ENCODE results near the gene LMCD1. TPM values are rescaled to one million over a fixed set of nuclear protein-coding genes. Genes with fewer than 3 reads are reported as not detected.

LMCD1 gene
- total and polyA plus RNA-seq, 2 experiments from 2014 or later, result 21.8 to 35.3 TPM

DNA sequence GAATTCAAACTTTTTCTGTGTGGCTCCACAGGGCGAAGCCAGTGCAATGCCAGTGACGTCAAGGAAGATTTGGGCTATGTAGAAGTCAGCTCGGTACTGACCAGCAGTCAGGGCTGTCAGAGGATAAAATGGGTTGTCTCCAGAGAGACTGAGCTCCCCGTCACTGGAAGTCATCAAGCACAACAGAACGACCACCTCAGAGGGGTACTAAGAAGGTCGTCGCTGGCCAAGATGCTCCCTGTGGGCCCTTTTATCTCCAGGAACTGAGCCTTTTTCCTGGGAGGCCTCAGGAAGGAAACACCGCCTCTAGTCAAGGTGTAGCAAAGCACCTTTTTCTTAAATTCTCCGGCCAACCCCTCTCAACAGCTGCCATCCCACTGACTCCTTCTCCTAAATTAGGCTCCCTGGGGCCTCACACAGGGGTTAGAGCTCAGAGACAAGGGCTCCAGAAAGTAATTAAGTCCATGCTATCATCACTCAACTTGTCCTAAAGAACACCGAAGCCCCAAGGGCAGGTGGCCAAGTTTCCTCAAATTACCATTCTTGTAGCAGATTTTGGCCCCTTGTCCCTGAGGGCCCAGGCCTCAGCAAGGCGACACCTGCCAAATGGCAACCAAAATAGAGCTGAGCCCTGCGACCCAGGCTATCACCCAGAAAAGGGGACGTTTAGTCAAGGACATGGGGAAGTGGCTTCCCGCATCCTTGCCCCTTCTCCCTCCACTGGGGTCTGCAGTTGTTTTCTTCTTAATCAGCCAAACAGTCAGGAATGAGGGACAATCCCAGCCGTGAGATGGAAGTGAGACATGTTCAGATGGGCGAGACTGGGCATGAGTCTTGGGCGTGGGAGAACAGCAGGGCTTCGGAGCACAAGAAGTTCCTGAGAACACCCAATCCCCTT is 94.9 kb downstream of the LMCD1 start:
- H3K27ac ChIP-seq (ENCODE audit: low read depth), result no peak overlapping the region
- H3K4me2 ChIP-seq, result no peak overlapping the region
- Mint-ChIP-seq H3K4me3 (no peak overlapping the region), H3K27ac (no peak overlapping the region), H3K4me1 (no peaks in the 10 kb centered on the region), H3K36me3 (ENCODE audit: low read depth) (no peaks in the 10 kb centered on the region), H3K9me3 (no peaks in the 10 kb centered on the region), H3K27me3 (ENCODE audit: insufficient read depth, low read depth, poor library complexity) (no peaks in the 10 kb centered on the region)
- H3F3A ChIP-seq (replicated peaks; ENCODE audit: low read depth), result no peaks in the 10 kb centered on the region
- no peaks in the 10 kb centered on the region for H3K27me3 ChIP-seq (ENCODE audit: insufficient read depth)
- no peaks in the 10 kb centered on the region for H3K36me3 ChIP-seq (ENCODE audit: insufficient read depth)
- no peak for DNase-seq (ENCODE audit: low spot score)
- H2AFZ ChIP-seq, result no peak overlapping the region
- H4K20me1 ChIP-seq (replicated peaks; ENCODE audit: insufficient read depth), result no peaks in the 10 kb centered on the region
- H3K9me2 ChIP-seq (ENCODE audit: insufficient read depth), result peaks cover 5% of the 10 kb centered on the region; the same call in 1 of the 2 replicates
- no peaks in the 10 kb centered on the region for H3K79me2 ChIP-seq (replicated peaks; ENCODE audit: insufficient read depth)
- no peak overlapping the region for H3K4me3 ChIP-seq
- no peak for ATAC-seq
- TF ChIP-seq CREB1 (CRISPR knock-in tag; IDR thresholded peaks at IDR 0.05; ENCODE audit: low read depth) (no peak), NANOG (IDR thresholded peaks at IDR 0.05; ENCODE audit: borderline replicate concordance) (no peak), STAT1 (IDR thresholded peaks at IDR 0.05; ENCODE audit: unreplicated experiment) (no peak), ZNF331 (CRISPR knock-in tag; IDR thresholded peaks at IDR 0.05; ENCODE audit: low read depth) (no peak), POLR2AphosphoS5 (IDR thresholded peaks at IDR 0.05; ENCODE audit: low read depth) (no peak), EZH2phosphoT487 (IDR thresholded peaks at IDR 0.05; ENCODE audit: unreplicated experiment) (no peak), EZH2 (IDR thresholded peaks at IDR 0.05; ENCODE audit: low read depth, unreplicated experiment) (no peak), ZNF114 (CRISPR knock-in tag; IDR thresholded peaks at IDR 0.05) (no peak), CTCF (conservative IDR thresholded peaks at IDR 0.05; ENCODE audit: low read depth in 2 of 2) (no peak), JUNB (IDR thresholded peaks at IDR 0.05; ENCODE audit: unreplicated experiment) (no peak)
- TF ChIP-seq, protein P1, sequence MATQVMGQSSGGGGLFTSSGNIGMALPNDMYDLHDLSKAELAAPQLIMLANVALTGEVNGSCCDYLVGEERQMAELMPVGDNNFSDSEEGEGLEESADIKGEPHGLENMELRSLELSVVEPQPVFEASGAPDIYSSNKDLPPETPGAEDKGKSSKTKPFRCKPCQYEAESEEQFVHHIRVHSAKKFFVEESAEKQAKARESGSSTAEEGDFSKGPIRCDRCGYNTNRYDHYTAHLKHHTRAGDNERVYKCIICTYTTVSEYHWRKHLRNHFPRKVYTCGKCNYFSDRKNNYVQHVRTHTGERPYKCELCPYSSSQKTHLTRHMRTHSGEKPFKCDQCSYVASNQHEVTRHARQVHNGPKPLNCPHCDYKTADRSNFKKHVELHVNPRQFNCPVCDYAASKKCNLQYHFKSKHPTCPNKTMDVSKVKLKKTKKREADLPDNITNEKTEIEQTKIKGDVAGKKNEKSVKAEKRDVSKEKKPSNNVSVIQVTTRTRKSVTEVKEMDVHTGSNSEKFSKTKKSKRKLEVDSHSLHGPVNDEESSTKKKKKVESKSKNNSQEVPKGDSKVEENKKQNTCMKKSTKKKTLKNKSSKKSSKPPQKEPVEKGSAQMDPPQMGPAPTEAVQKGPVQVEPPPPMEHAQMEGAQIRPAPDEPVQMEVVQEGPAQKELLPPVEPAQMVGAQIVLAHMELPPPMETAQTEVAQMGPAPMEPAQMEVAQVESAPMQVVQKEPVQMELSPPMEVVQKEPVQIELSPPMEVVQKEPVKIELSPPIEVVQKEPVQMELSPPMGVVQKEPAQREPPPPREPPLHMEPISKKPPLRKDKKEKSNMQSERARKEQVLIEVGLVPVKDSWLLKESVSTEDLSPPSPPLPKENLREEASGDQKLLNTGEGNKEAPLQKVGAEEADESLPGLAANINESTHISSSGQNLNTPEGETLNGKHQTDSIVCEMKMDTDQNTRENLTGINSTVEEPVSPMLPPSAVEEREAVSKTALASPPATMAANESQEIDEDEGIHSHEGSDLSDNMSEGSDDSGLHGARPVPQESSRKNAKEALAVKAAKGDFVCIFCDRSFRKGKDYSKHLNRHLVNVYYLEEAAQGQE (IDR thresholded peaks at IDR 0.05; ENCODE audit: unreplicated experiment), result no peak
- TF ChIP-seq, protein P2, sequence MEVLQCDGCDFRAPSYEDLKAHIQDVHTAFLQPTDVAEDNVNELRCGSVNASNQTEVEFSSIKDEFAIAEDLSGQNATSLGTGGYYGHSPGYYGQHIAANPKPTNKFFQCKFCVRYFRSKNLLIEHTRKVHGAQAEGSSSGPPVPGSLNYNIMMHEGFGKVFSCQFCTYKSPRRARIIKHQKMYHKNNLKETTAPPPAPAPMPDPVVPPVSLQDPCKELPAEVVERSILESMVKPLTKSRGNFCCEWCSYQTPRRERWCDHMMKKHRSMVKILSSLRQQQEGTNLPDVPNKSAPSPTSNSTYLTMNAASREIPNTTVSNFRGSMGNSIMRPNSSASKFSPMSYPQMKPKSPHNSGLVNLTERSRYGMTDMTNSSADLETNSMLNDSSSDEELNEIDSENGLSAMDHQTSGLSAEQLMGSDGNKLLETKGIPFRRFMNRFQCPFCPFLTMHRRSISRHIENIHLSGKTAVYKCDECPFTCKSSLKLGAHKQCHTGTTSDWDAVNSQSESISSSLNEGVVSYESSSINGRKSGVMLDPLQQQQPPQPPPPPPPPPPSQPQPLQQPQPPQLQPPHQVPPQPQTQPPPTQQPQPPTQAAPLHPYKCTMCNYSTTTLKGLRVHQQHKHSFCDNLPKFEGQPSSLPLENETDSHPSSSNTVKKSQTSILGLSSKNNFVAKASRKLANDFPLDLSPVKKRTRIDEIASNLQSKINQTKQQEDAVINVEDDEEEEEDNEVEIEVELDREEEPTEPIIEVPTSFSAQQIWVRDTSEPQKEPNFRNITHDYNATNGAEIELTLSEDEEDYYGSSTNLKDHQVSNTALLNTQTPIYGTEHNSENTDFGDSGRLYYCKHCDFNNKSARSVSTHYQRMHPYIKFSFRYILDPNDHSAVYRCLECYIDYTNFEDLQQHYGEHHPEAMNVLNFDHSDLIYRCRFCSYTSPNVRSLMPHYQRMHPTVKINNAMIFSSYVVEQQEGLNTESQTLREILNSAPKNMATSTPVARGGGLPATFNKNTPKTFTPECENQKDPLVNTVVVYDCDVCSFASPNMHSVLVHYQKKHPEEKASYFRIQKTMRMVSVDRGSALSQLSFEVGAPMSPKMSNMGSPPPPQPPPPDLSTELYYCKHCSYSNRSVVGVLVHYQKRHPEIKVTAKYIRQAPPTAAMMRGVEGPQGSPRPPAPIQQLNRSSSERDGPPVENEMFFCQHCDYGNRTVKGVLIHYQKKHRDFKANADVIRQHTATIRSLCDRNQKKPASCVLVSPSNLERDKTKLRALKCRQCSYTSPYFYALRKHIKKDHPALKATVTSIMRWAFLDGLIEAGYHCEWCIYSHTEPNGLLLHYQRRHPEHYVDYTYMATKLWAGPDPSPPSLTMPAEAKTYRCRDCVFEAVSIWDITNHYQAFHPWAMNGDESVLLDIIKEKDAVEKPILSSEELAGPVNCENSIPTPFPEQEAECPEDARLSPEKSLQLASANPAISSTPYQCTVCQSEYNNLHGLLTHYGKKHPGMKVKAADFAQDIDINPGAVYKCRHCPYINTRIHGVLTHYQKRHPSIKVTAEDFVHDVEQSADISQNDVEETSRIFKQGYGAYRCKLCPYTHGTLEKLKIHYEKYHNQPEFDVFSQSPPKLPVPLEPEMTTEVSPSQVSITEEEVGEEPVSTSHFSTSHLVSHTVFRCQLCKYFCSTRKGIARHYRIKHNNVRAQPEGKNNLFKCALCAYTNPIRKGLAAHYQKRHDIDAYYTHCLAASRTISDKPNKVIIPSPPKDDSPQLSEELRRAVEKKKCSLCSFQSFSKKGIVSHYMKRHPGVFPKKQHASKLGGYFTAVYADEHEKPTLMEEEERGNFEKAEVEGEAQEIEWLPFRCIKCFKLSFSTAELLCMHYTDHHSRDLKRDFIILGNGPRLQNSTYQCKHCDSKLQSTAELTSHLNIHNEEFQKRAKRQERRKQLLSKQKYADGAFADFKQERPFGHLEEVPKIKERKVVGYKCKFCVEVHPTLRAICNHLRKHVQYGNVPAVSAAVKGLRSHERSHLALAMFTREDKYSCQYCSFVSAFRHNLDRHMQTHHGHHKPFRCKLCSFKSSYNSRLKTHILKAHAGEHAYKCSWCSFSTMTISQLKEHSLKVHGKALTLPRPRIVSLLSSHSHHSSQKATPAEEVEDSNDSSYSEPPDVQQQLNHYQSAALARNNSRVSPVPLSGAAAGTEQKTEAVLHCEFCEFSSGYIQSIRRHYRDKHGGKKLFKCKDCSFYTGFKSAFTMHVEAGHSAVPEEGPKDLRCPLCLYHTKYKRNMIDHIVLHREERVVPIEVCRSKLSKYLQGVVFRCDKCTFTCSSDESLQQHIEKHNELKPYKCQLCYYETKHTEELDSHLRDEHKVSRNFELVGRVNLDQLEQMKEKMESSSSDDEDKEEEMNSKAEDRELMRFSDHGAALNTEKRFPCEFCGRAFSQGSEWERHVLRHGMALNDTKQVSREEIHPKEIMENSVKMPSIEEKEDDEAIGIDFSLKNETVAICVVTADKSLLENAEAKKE (CRISPR knock-in tag; IDR thresholded peaks at IDR 0.05), result no peak
- TF ChIP-seq, protein P3, sequence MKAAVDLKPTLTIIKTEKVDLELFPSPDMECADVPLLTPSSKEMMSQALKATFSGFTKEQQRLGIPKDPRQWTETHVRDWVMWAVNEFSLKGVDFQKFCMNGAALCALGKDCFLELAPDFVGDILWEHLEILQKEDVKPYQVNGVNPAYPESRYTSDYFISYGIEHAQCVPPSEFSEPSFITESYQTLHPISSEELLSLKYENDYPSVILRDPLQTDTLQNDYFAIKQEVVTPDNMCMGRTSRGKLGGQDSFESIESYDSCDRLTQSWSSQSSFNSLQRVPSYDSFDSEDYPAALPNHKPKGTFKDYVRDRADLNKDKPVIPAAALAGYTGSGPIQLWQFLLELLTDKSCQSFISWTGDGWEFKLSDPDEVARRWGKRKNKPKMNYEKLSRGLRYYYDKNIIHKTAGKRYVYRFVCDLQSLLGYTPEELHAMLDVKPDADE (IDR thresholded peaks at IDR 0.05), result no peak
- H3K4me1 ChIP-seq (ENCODE audit: insufficient read depth), result no peaks in the 10 kb centered on the region

Measured in GM23338 (cell line).